HTERT RPE-1 (cell line): ENCODE data around the gene REEP6.
"Not testable (repeated sequence)": the region's sequence is repeated elsewhere in the genome, so short reads cannot be mapped to it uniquely, and the experiment has no call there.

Experiments
- in situ Hi-C: fragments of 300-500 bp; cut with MboI; formaldehyde crosslinking; loops from 4 replicates; pipeline ENCODE4 v1.14.3; 2020; ENCODE audit warnings: low sequenced_read_pairs

The REEP6 gene

GRCh38 chr19:1488282-1488601, 2.7 kb upstream of the REEP6 start:
- in situ Hi-C loops: no loop called here

DNA sequence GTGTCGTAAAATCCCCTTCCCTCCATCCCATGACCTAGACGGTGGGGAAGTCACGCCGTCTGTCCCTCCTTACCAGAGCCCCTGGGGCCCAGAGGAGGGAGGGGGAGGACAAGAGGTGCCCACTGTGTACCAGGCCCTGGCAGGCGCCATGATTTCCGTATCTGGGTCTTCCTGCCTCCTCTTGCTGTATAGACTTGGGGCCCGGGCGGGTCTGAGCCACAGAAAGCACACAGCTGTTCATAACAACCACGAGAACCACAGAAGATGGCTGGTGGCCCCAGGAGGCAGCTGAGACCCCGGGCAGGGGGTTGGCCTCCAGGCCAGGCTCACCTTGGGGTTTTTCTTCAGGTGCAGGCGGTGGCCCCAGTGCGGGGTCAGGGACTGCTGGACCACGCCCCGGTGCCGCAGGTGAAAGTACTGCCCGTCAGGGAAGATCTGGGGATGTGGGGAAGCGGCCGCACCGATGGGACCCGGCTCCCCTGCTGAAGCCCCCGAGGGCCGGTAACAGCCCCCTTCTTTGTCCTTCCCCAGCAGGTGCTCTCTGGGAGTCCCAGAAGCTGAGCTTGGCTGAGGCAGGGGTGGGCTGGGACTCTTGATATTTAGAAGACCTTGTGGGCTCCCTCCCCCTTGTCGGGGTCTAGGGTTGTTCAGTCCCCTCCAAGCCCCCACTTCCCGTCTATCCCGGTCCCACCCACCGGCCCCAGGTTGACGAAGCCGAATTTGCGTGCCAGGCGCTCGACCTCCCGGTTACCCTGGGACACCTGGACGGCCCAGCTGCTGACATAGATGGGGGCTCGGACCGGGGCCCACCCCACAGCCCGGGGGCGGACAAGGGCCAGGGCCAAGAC, 1.3 kb upstream of the REEP6 start:
- in situ Hi-C loops: no loop called here

DNA sequence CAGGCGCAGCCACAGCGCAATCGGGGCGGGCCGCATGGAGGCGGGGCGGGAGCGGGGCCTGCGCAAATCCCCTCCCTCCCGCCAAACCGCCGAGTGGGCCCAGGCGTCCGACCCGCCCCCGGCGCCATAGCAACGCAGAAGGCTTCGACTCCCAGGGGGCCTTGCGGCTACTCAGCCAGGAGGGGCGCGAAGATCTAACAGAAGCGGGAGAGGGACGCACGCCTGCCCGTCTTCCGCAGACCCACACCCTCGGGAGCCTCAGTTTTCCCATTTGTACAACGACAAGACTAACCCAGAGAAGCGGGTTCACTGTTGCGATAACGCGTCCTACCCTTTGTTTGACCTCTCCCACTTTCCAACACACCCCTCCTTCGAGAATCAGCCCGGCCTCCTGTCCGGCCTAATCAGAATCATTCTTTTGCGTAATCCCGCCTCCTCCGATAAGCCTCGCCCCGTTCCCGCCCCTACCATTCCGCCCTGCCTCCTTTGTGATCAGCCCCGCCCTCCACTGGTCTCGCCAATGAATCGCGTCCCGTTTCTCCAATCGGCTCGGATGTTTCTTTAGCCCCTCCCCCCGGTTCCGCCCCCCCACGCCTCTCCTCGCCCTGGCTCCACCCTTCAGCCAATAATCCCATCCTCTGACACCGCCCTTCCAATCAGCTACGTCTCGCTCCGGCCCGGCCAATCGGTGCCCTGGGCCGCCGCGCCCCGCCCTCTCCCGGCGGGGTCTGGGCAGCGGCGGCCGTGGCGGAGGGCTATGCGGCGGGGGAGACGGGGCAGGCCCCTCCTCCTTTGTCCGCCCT, 469 bp upstream of the REEP6 start, which contains the start of gene PCSK4:
PCSK4 (minus strand) TSS at position 40 of the 803 bp plus-strand sequence; CDS start at position 36, 4 bp downstream.
- in situ Hi-C loops: no loop called here

DNA sequence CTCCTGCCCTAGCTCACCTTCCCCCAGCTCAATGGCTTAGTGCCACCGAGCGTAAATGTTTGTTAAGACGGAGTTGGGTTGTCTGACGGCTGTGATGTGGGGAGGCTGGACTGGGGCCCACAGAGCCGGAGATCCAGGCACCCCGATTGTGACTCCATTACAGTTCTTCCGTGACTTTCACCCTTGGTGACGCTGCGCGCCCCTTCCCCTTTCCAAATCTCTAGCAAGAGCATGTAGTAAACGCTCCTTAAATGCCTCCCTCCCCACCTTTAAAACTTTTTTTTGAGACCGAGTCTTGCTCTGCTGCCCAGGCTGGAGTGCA, 829 bp downstream of the REEP6 start:
- in situ Hi-C loops: no loop called here

- in situ Hi-C loops: no loop called here
Observed at GRCh38 chr19:1492474-1493006, 1.6 kb downstream of the REEP6 start.

DNA sequence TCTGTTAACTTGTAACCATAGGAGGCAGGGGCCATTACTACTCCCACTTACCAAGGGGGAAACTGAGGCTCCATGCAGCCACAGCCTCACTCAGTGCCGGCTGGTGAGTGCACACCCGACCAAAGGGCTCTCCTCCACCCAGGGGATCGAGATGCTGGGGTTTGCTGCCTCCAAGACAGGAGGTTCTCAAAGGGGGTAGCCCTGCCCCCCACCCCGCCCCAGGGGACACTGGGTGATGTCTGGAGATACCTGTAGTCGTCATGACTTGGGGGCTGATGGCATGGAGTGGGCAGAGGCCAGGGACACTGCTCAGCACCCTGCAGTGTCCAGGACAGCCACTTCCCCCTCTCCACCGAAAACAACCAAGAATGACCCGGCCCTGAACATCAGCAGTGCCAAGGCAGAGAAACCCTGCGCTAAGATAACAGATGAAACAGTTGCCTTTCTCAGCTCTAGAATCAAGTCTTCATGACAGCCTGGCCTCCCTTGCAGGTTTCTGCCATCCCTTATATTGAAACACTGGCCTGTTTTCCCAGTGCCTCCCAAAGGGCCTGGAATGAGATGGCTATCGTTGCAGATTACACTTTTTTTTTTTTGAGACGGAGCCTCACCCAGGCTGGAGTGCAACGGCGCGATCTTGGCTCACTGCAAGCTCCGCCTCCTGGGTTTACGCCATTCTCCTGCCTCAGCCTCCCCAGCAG, 3.3 kb downstream of the REEP6 start:
- in situ Hi-C loops: no loop called here

DNA sequence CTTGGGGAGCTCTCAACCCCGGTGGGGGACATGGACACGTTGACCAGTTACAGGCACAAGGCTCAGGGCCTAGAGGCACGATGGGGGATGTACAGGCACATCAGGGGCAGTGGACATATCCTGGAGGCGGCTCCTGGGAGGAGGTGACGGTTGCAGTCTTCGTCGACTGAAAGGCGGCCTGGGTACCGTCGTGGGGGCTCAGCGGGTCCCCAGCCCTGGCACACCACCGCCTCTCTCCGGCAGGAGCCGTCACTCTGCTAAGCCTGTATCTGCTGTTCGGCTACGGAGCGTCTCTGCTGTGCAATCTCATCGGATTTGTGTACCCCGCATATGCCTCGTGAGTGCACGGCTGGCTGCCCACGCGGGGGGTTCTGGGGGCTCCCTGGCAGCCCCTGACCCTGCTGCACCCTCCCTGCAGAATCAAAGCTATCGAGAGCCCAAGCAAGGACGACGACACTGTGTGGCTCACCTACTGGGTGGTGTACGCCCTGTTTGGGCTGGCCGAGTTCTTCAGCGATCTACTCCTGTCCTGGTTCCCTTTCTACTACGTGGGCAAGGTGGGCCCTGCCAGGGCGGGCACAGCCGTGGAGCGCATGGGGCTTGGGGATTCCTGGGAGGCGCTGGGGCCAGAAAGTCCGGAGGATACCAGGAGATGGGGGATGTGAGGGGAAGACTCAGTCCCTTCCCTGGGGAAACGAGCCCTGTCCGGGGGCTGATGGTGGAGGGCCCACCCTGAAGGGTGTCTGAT, 4.2 kb downstream of the REEP6 start:
- in situ Hi-C loops: no loop called here

GRCh38 chr19:1495799-1496713, 5.1 kb downstream of the REEP6 start:
- in situ Hi-C loops: no loop called here

GRCh38 chr19:1496714-1497577, 6.0 kb downstream of the REEP6 start:
- in situ Hi-C loops: no loop called here

DNA sequence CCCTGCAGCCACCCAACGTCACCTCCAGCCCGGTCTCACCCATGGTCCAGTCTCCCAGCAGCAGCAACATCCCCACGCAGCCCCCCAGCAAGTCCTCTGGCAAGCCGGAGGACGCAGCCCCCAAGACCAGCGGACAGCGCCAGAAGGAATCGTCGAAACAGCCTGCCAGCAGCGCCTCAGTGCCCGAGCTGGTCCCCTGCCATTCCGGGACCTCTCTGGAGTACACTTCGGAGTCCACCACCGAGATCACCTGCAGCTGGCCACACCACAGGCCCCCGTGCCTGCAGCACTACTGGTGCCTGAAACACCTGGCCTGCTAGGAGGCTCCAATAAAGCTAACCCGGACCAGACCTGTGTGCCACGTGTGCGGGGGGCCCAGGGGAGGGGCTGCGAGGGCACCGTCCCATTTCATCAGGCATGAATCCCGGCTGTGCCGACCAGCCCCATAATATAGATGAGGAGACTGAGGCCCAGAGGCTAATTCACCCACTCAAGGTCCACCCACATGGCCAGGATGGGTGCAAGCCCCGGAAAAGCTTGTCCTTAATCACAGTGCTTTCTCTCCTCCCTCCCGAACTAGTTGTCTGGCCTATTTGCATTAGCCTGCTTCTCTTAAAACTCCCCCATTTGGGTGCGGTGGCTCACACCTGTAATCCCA, 6.7 kb downstream of the REEP6 start:
- in situ Hi-C loops: no loop called here

DNA sequence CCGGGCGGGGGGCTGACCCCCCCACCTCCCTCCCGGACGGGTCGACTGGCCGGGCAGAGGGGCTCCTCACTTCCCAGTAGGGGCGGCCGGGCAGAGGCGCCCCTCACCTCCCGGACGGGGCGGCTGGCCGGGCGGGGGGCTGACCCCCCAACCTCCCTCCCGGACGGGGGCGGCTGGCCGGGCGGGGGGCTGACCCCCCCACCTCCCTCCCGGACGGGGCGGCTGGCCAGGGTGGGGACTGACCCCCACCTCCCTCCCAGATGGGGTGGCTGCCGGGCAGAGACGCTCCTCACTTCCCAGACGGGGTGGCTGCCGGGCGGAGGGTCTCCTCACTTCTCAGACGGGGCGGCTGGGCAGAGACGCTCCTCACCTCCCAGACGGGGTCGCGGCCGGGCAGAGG, 8.2 kb downstream of the REEP6 start:
- in situ Hi-C loops: not testable (repeated sequence)

- in situ Hi-C loops: no loop called here
Observed at GRCh38 chr19:1501200-1501595, 10.2 kb downstream of the REEP6 start.

- in situ Hi-C loops: no loop called here
Observed at GRCh38 chr19:1502433-1503088, 11.6 kb downstream of the REEP6 start.

DNA sequence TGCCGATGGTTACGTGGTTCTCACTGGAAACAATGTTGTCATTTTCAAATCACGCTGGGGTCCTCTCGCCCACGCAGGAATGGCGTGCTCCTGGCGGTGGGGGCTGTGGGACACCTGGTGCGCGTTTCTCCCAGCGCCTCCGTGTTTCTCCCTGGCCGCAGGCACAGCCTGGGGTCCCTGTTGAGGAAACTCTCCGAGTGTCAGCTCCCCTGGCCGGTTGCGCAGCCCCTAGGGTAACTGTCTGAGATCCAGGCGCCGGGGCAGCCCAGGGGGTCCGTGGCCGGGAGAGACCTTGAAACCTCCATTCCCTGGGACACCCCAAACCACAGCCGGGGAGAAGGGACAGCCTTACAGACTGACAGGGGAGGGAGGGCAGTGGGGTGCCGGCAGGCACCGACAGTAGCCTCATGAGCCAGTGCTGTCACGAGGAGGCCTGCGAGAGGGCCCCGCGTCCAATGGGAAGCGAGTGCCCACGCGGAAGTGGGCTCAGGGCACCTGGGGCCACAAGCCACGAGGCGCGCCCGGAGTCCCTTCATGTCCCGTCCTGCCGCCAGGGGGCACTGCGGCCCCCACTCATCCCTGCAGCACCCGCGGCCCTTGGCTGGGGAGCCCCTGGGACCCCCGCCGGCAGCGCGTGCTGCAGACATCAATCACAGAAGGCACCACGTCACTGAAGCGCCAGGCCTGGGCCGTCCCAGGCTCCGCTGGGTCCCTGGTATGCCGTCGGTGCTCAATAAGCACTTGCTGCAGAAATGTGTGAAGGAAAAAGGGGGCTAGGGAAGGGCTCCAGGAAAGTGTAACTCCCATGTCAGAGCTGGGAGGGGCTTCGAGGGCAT, 12.3 kb downstream of the REEP6 start:
- in situ Hi-C loops: no loop called here

DNA sequence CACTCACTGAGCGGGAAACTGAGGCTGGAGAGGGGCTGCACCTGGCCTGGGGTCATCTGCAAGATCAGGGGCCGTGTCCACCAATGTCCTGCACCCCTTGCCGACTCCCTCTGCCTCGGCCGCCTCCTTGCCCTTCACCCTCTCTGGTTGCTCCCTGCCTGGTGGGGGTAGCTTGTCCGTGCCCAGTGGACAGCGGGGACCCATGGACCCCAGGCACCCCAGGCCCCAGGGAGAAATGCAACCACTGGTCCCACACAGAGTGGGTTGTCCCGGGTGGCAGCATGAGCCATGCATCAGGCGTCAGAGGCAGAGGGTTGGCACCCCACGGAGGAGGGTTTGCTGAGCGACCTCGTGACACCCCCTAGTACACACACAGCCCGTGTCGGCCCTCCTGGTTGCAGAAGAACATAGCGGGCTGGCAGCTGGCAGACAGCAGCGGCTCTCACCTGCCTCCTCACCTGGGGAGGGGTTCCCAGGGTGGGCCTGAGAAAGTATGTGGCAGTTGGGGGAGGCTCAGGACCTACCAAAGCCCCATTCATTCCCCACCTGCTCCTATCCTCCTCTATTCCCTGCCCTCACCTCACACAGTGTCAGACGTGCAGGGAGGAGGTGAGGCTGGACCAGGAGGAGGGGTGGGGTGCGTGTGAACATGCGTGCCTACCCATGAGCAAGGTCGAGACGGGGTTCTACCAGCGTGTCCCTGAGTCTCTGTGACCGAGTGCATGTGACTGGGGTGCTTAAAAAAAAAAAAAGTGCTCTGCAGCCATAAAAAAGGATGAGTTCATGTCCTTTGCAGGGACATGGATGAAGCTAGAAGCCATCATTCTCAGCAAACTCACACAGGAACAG, 13.2 kb downstream of the REEP6 start:
- in situ Hi-C loops: no loop called here

DNA sequence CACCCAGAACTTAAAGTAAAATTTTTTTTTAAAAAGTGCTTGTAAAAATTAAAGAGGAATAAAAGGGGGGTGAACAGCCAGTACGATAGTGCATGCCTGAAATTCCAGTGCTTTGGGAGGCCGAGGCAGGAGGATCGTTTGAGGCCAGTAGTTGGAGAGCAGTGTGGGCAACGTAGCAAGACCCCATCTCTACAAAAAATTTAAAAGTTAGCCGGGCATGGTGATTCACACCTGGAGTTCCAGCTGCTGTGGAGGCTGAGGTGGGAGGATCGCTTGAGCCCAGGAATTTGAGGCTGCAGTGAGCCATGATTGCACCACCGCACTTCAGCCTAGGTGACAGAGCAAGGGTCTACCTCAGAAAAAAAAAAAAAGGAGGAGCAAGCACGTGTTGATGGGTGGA, 14.0 kb downstream of the REEP6 start:
- in situ Hi-C loops: no loop called here
